ENCODE data around the gene IFNAR1. TPM values are rescaled to one million over a fixed set of nuclear protein-coding genes. Genes with fewer than 3 reads are reported as not detected.

The IFNAR1 gene
- total and polyA plus RNA-seq, 7 experiments from 2014 or later, result 24.7 to 76.2 (median 56.9) TPM

DNA sequence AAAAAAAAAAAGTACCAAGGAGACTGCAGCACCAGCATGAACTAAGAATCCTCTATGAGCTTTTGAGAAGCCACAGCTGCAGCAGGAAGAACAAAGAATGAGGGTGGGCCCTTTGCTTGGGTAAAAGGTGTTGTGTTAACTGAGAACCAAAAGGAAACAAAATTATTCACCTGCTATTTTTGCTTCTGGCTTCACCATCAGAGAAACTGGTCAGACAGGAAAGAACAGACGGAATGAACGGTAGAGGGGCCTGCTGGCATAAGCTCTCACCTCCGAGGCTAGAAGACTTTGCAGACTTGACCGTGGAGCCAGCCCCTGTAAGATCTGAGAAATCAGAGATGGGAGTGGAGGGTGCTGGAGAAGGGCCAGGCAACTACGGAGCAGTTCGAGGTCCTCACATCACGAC is 31.0 kb upstream of the IFNAR1 start:
- ATAC-seq, result peak; percentile 75
- Histone ChIP-seq H3K27ac (ENCODE audit: low read depth, low read length) (peak overlapping the region; percentile 53), H3K36me3 (ENCODE audit: control insufficient read depth in 2 of 3, insufficient read depth in 3 of 3, low read length in 3 of 3) (peaks cover 0 to 46% (median 7%) of the 10 kb centered on the region in 3 experiments), H3K27me3 (ENCODE audit: control insufficient read depth in 2 of 2, insufficient read depth in 2 of 2, low read length in 2 of 2) (no peaks in the 10 kb centered on the region), H3K9me3 (ENCODE audit: control insufficient read depth in 2 of 3, low read length in 3 of 3) (no peaks in the 10 kb centered on the region), H3K4me1 (ENCODE audit: control insufficient read depth in 2 of 2, insufficient read depth in 2 of 2, low read length in 2 of 2) (peaks cover under 1 to 28% of the 10 kb centered on the region in 2 donors), H3K4me3 (ENCODE audit: low read length) (no peak overlapping the region)
- Mint-ChIP-seq H3K27me3 (no peaks in the 10 kb centered on the region), H3K36me3 (peaks cover 6 to 44% (median 14%) of the 10 kb centered on the region in 5 donors), H3K4me3 (peak overlapping the region in 9 of 10 donors; percentile 48 to 84 (median 73)), H3K27ac (peak overlapping the region; percentile 60 to 96 (median 87)), H3K9me3 (no peaks in the 10 kb centered on the region), H3K4me1 (peaks cover 22 to 52% (median 44%) of the 10 kb centered on the region in 7 donors)
- DNase-seq, result peak in 7 of 9 donors; percentile 26 to 74 (median 63)
- POLR2A ChIA-PET, result interaction anchor here (0.6 to 2.9 kb wide), 11 partner anchors 8 to 522 kb away, joined by 3 to 20 read pairs (median 4); partner anchors contain the start of genes IFNAR1, IL10RB and PAXBP1
- intact Hi-C loops (cut with micrococcal nuclease), result loop anchor here in 1 of 2 donors (1.0 to 2.0 kb wide), 3 partner anchors 27 to 67 kb away; partner anchors contain the start of genes IFNAR1 and IL10RB
- CTCF ChIA-PET, result interaction anchor here (0.5 to 1.1 kb wide), 4 partner anchors 68 to 578 kb away, joined by 3 to 5 read pairs (median 4); no protein-coding TSS in a partner anchor

DNA sequence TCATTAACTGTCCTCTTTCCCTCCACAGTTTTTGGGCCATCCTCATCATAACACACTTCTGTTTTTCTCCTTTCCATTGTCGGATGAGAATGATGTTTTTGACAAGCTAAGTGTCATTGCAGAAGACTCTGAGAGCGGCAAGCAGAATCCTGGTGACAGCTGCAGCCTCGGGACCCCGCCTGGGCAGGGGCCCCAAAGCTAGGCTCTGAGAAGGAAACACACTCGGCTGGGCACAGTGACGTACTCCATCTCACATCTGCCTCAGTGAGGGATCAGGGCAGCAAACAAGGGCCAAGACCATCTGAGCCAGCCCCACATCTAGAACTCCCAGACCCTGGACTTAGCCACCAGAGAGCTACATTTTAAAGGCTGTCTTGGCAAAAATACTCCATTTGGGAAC is 28.6 kb upstream of the IFNAR1 start:
- ATAC-seq (no peak), DNase-seq (no peak)
- Histone ChIP-seq H3K27me3 (ENCODE audit: control insufficient read depth in 2 of 2, insufficient read depth in 2 of 2, low read length in 2 of 2) (no peaks in the 10 kb centered on the region), H3K36me3 (ENCODE audit: control insufficient read depth in 2 of 3, insufficient read depth in 3 of 3, low read length in 3 of 3) (peaks cover 0 to 29% (median 7%) of the 10 kb centered on the region in 3 experiments), H3K9me3 (ENCODE audit: control insufficient read depth in 2 of 3, low read length in 3 of 3) (no peaks in the 10 kb centered on the region), H3K4me3 (ENCODE audit: low read length) (no peak overlapping the region), H3K27ac (ENCODE audit: low read depth, low read length) (no peak overlapping the region), H3K4me1 (ENCODE audit: control insufficient read depth in 2 of 2, insufficient read depth in 2 of 2, low read length in 2 of 2) (peaks cover 6 to 51% of the 10 kb centered on the region in 2 donors)
- Mint-ChIP-seq H3K4me1 (peaks cover 43 to 75% (median 66%) of the 10 kb centered on the region in 7 donors), H3K9me3 (no peaks in the 10 kb centered on the region), H3K27ac (peak overlapping the region in 4 of 9 donors; percentile 2 to 79 (median 40)), H3K27me3 (no peaks in the 10 kb centered on the region), H3K4me3 (no peak overlapping the region), H3K36me3 (peaks cover 6 to 44% (median 13%) of the 10 kb centered on the region in 5 donors)
- intact Hi-C loops (cut with micrococcal nuclease), result no loop called here
- ChIA-PET POLR2A (interaction anchor here (0.6 to 1.8 kb wide), 4 partner anchors 13 to 385 kb away, joined by 3 to 6 read pairs (median 3); partner anchors contain the start of gene IL10RB), CTCF (interaction anchor here (0.6 kb wide), 1 partner anchor 448 kb away, joined by 3 read pairs; no protein-coding TSS in a partner anchor)

DNA sequence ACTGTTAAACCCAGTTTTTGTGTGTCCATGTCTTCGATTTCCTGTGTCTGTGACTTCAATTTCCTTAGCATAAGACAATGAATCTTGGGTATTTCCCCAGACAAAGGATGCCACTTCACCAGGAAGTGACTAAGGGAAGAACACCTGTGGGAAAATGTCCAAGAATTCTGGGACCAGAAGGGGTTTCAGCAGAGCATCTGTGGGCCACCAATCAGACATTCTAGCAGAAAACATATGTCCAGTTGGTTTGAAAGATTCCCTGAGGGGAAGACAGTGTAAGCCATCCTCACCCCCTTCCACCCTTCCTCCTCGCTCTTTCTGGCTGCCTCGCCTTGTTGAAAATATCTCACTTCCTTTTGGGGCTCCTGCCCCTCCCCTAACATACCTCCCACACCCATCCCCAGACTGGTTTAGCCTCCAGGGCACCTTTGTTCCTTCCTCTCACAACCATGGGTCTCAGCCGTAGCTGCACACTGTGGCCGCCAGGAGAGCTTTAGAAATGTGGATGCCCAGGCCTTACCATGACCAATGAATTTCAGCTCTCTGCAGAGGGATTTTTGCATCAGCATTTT is 25.5 kb upstream of the IFNAR1 start:
- Mint-ChIP-seq H3K36me3 (peaks cover 0 to 29% (median 3%) of the 10 kb centered on the region in 5 donors), H3K27me3 (no peaks in the 10 kb centered on the region), H3K4me3 (peak overlapping the region; percentile 47 to 85 (median 72)), H3K4me1 (peaks cover 36 to 77% (median 63%) of the 10 kb centered on the region in 7 donors), H3K27ac (peak overlapping the region; percentile 81 to 90 (median 85)), H3K9me3 (no peaks in the 10 kb centered on the region)
- Histone ChIP-seq H3K36me3 (ENCODE audit: control insufficient read depth in 2 of 3, insufficient read depth in 3 of 3, low read length in 3 of 3) (peaks cover 0 to 11% (median 4%) of the 10 kb centered on the region in 3 experiments), H3K4me1 (ENCODE audit: control insufficient read depth in 2 of 2, insufficient read depth in 2 of 2, low read length in 2 of 2) (peaks cover 6 to 36% of the 10 kb centered on the region in 2 donors), H3K9me3 (ENCODE audit: control insufficient read depth in 2 of 3, low read length in 3 of 3) (no peaks in the 10 kb centered on the region), H3K4me3 (ENCODE audit: low read length) (peak overlapping the region; percentile 33), H3K27me3 (ENCODE audit: control insufficient read depth in 2 of 2, insufficient read depth in 2 of 2, low read length in 2 of 2) (no peaks in the 10 kb centered on the region), H3K27ac (ENCODE audit: low read depth, low read length) (peak overlapping the region; percentile 58)
- DNase-seq (peak in 7 of 9 donors; percentile 52 to 70 (median 62)), ATAC-seq (peak; percentile 86)
- intact Hi-C loops (cut with micrococcal nuclease), result loop anchor here in 1 of 2 donors (1.0 to 2.0 kb wide), 2 partner anchors 25 to 68 kb away; partner anchors contain the start of gene IFNAR1
- ChIA-PET POLR2A (interaction anchor here (0.7 to 5.5 kb wide), 16 partner anchors 9 to 81 kb away, joined by 3 to 42 read pairs (median 4); partner anchors contain the start of genes IFNAR1 and IL10RB), CTCF (interaction anchor here (0.9 to 2.0 kb wide), 6 partner anchors 9 to 145 kb away, joined by 3 to 8 read pairs (median 3); no protein-coding TSS in a partner anchor)

GRCh38 chr21:33300701-33301631 is 23.8 kb upstream of the IFNAR1 start:
- no peak for DNase-seq
- Mint-ChIP-seq H3K4me1 (peaks cover 29 to 82% (median 66%) of the 10 kb centered on the region in 7 donors), H3K9me3 (peaks cover 0 to 2% (median 0%) of the 10 kb centered on the region in 11 donors), H3K4me3 (peak overlapping the region; percentile 11 to 85 (median 59)), H3K27ac (peak overlapping the region; percentile 75 to 88 (median 82)), H3K36me3 (peaks cover 0 to 25% (median 3%) of the 10 kb centered on the region in 5 donors), H3K27me3 (no peaks in the 10 kb centered on the region)
- H3K27ac ChIP-seq (ENCODE audit: low read depth, low read length), result peak overlapping the region; percentile 9
- no peaks in the 10 kb centered on the region for H3K9me3 ChIP-seq (ENCODE audit: control insufficient read depth in 2 of 3, low read length in 3 of 3)
- no peak overlapping the region for H3K4me3 ChIP-seq (ENCODE audit: low read length)
- POLR2A ChIA-PET, result interaction anchor here (0.7 to 5.5 kb wide), 8 partner anchors 8 to 79 kb away, joined by 3 to 42 read pairs (median 6); partner anchors contain the start of genes IFNAR1 and IL10RB
- CTCF ChIA-PET, result interaction anchor here (0.6 to 1.0 kb wide), 3 partner anchors 13 to 23 kb away, joined by 3 to 7 read pairs (median 5); no protein-coding TSS in a partner anchor
- intact Hi-C loops (cut with micrococcal nuclease), result no loop called here
- peaks cover 6 to 34% of the 10 kb centered on the region in 2 donors for H3K4me1 ChIP-seq (ENCODE audit: control insufficient read depth in 2 of 2, insufficient read depth in 2 of 2, low read length in 2 of 2)
- peaks cover 0 to 11% (median 4%) of the 10 kb centered on the region in 3 experiments for H3K36me3 ChIP-seq (ENCODE audit: control insufficient read depth in 2 of 3, insufficient read depth in 3 of 3, low read length in 3 of 3)
- no peaks in the 10 kb centered on the region for H3K27me3 ChIP-seq (ENCODE audit: control insufficient read depth in 2 of 2, insufficient read depth in 2 of 2, low read length in 2 of 2)
- ATAC-seq, result peak; percentile 75

- Histone ChIP-seq H3K27me3 (ENCODE audit: control insufficient read depth in 2 of 2, insufficient read depth in 2 of 2, low read length in 2 of 2) (no peaks in the 10 kb centered on the region), H3K4me1 (ENCODE audit: control insufficient read depth in 2 of 2, insufficient read depth in 2 of 2, low read length in 2 of 2) (peaks cover 6 to 34% of the 10 kb centered on the region in 2 donors), H3K4me3 (ENCODE audit: low read length) (no peak overlapping the region), H3K36me3 (ENCODE audit: control insufficient read depth in 2 of 3, insufficient read depth in 3 of 3, low read length in 3 of 3) (peaks cover 0 to 7% (median 0%) of the 10 kb centered on the region in 3 experiments), H3K9me3 (ENCODE audit: control insufficient read depth in 2 of 3, low read length in 3 of 3) (no peaks in the 10 kb centered on the region), H3K27ac (ENCODE audit: low read depth, low read length) (no peak overlapping the region)
- ChIA-PET POLR2A (interaction anchor here (0.6 to 5.5 kb wide), 6 partner anchors 8 to 64 kb away, joined by 3 to 42 read pairs (median 6); partner anchors contain the start of genes IFNAR1 and IL10RB), CTCF (interaction anchor here (0.6 kb wide), 2 partner anchors 14 to 24 kb away, joined by 3 to 7 read pairs; no protein-coding TSS in a partner anchor)
- Mint-ChIP-seq H3K4me1 (peaks cover 29 to 82% (median 66%) of the 10 kb centered on the region in 7 donors), H3K27me3 (no peaks in the 10 kb centered on the region), H3K9me3 (peaks cover 0 to 2% (median 0%) of the 10 kb centered on the region in 11 donors), H3K27ac (peak overlapping the region; percentile 75 to 88 (median 82)), H3K4me3 (peak overlapping the region in 7 of 10 donors; percentile 11 to 85 (median 61)), H3K36me3 (peaks cover 0 to 22% (median 3%) of the 10 kb centered on the region in 5 donors)
- no peak for ATAC-seq
- intact Hi-C loops (cut with micrococcal nuclease), result no loop called here
- DNase-seq, result no peak
Observed at GRCh38 chr21:33301632-33302002, 23.2 kb upstream of the IFNAR1 start.

Measured in naive thymus-derived CD4-positive, alpha-beta T cell (primary cell).